HK-2 (cell line): ENCODE measurements around the gene CACNA1B.
"Not testable (repeated sequence)": the region's sequence is repeated elsewhere in the genome, so short reads cannot be mapped to it uniquely, and the experiment has no call there.

ENCODE experiments used
- DNase-seq: peaks from one replicate; pipeline ENCODE4 v3.0.0-alpha.2; 2018; ENCODE audit not compliant: unreplicated experiment

Gene CACNA1B

DNA sequence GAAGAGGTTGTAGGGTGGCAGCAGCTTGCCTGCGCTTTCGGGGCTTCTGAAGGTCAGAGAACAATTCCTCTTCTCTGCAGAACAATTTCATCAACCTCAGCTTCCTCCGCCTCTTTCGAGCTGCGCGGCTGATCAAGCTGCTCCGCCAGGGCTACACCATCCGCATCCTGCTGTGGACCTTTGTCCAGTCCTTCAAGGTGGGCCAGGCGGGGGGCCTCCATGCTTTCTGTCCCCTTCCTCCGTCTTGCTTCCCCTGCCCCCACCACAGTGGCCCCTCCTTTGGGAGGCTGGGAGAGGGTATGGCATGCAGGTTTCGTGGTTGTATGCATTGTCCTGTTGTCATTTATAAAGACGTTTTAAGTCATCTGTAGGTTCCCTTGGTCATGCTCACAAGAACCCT is 195.8 kb downstream of the CACNA1B start:
- no peak for DNase-seq

DNA sequence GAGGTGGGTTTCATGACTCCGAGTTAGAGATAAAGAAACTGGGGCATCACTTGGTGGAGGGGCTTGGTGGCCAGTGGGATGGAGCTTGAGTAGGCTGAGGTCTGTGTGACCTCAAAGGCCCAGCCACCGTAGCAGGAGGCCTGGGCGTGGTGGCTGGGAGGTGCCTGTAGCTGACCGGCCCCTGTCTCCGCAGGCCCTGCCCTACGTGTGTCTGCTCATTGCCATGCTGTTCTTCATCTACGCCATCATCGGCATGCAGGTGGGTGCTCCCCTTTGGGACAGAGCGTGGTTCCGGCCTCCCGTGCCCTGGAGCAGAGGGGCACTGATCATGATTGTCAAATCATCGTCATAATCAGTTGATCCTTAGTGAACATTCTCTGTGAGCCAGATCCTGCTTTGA is 196.2 kb downstream of the CACNA1B start:
- no peak for DNase-seq

DNA sequence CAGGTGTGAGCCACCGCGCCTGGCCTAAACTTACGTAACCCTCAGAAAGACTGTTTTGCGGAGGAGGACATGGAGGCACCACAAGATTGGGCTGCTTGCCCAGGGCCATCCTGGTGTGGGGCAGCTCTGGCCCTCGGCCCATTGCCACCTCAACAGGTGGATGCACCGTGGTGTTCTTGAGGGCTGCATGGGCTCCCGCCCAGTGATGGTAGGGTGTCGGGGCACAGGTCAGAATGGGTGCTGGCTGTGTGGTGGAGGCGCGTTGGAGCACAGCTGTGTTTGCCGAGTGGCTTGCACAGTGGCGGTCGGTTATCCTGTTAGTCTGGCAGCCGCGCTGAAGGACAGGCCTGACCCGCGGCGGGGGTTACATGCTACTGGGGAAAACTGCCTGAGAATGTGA is 196.9 kb downstream of the CACNA1B start:
- no peak for DNase-seq

DNA sequence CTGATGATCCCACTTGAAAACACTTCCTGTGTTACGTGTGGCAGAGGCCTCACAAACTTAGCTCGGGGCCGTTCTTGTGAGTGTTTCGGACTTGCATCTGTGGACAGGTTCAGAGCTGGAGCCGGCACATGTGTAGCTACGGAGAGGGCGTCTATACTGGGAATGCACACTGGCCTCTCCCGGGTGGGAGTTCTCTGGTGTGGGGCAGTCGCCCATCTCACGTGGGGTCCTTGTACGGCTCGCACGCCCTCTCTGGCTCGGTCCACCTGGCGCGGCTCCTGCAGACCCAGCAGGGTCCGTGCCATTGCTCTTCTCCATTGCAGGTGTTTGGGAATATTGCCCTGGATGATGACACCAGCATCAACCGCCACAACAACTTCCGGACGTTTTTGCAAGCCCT is 197.9 kb downstream of the CACNA1B start:
- no peak for DNase-seq

DNA sequence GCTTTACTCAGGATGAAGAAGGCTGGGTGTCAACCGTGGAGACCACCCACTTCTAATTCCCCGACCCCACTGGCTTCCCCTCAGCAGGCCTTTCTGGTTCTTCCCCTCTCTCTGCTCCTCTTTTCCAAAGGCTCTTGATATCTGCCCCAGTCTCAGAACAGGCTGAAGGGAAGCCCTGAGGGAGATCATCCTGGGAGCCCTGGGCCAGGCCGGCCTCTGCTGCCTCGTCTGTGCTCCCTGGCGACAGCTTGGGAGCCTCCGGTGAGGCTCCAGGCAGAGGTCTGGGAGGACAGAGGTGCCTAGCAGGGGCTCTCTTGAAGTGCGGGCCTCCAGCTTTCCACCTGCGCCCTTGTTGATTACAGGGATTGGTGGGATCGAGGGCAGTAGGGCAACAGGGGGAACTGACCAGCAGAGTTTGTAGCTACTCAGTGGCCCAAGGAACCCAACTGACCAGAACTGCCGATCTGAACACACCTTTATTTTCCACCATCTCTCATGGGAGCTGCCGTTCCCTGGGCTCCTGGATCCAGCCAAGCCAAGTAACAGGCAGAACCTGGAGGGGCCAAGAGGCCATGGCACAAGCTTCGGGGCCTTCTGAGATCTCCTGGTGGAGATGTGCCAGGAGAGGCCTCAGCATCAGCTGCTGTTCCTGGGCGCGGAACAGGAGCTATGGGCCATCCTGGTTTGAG is 198.5 kb downstream of the CACNA1B start:
- DNase-seq, result no peak

DNA sequence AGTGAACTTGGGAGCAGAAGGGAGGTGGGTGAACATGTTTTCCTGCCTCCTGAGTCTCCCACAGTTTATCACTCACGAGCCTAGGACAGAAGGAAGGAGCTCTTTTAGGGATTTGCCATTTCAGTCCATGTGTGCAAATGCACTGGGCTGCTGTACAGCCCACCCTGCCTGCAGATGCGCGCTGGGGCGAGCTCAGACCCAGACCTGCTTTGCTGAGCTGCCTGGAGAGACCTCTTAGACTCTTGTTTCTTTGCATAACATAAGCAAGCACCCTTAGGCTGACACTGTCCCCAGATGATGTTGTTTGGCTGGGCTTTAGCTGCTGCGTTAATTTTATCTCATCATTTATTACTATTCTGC is 199.0 kb downstream of the CACNA1B start:
- no peak for DNase-seq

DNA sequence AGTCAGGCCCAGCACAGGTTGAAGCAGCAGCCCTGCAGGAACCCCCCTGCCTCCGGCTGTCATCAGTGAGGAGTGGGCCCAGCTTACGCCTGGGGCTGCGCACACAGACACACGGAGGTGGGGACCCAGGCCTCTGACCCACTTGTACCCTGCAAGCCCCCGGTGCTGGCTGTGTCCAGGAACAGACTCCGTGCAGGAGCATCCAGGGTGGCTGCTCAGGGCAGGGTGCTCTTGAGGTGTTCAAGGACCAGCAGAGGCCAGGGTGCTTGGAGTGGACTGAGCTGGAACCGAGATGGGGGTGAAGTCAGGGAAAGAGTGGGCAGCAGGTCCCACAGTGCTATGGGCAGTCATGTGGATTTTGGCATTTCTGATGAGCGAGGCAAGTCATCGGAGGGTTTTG is 199.5 kb downstream of the CACNA1B start:
- no peak for DNase-seq

DNA sequence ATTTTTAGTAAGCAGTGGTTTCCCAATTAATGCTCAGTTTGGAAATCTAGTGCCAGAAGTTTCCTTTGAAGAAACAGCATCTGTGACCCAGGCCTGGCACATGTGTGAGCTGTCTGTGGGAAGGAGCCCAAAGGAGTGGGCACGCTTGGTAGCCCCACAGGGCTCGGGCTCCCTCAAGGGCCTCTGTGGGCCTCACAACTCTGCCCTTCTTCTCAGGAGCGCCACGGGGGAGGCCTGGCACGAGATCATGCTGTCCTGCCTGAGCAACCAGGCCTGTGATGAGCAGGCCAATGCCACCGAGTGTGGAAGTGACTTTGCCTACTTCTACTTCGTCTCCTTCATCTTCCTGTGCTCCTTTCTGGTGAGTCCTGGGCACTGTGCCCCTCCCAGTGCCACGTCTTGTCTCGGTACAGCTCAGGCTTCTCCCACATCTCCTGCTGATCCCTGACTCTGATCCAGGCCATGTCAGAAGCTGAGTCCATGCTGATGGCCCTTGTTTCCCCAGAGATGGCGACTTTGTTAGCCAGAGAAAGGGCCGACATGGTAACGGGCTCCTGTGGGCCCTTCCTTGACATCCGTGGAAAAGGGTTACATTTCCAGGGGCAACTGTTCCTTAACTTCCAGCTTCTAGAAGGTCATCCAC is 200.4 kb downstream of the CACNA1B start:
- no peak for DNase-seq

DNA sequence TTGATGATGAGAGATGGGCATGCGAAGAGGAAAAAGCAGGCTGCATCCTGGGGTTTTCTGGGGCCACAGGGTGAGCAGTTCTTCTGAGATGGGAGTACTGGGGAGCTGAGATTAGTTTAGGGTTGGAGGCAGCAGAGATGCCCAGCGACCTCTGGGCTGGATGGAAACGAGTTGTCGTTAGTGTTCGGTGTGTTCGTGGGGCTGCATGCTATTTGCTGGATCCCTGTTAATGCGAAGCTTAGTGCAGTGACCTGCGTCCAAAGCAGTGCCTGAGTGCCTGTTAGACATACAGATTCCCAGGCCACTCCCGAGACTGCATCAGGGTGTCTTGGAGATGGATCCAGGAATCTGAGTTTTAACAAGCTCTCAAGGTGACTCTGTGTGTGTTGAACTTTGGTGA is 201.3 kb downstream of the CACNA1B start:
- DNase-seq, result no peak

DNA sequence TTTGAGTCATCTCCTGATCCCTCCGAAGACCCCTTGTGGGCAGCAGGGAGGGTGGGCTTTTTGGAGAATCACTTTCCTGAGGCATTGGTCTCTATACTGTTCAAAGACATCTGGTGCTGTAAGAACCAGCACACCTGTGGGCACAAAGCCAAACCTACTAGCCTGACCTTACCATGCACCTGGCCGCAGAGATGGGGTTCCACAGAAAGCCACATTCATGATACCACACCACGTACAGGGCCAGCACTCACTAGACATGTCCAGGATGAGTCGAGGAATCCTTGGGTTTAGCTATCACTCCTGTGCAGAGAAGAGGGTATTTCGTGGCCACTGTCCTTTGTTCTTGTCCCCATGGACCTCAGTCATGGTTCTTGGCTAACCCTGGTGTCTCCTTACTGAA is 203.4 kb downstream of the CACNA1B start:
- no peak for DNase-seq

DNA sequence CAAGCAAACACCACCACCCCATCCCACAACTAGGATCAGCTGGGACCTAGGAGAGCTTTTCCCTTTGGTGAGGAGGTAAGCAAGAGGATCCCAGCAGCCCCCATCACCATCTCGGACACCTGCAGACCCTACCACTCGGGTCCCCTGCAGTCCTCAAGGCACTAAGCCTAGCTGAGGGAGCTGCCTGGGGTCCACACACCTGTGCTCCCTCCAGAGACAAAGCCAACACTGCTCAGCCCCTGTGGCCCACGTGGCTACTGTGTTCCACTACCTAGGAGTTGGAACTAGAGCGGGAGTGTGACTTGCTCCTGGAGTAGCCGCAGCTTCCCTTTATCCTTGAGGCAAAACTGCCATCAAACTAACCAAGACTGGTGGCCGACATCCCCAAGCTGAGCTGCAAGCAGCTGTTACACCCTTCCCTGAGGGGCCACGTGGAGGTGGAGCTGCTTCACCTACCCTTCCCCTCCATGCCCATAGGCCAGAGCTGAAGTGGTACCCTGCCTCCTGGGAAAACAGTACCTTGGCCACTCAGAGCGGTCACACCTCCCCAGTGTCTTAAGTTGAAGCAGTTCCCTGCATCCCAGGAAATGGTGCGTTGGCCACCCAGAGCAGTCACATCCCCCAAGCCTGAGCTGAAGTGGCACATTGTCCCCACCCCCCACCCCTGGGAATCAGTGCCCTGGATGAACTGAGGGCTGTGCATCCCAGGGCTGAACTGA is 205.5 kb downstream of the CACNA1B start:
- DNase-seq, result no peak

DNA sequence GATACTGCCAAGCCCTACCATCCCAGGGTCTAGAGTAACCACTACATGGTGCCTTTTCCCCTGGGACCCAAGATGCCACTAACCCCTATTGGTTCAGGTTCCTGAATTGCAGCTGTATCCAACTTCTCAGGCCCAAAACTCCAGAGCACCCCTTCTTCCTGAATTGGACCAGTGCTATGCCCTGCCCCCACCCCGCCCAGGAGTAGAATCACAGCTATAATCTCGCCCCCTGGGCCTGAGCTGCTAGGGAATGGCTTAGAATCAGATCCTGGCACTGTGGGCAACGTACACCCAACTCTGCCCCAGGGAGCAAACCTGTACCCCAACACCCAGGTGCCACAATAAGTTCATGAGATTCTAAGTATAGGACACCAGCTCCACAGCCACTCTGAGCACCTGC is 206.3 kb downstream of the CACNA1B start:
- no peak for DNase-seq

DNA sequence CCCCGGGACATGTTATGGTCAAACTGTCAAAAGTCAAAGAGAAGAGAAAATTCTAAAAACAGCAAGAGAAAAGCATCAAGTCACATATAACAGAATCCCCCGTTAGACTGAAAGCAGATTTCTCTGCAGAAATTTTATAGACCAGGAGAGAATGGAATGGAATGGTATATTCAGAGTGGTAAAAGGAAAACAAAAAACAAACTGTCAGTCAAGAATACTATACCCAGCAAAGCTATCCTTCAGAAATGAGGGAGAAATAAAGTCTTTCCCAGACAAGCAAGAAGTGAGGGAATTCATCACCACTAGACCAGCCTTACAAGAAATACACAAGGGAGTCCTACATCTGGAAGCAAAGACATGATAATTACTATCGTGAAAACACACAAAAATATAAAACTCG is 208.0 kb downstream of the CACNA1B start:
- no peak for DNase-seq

DNA sequence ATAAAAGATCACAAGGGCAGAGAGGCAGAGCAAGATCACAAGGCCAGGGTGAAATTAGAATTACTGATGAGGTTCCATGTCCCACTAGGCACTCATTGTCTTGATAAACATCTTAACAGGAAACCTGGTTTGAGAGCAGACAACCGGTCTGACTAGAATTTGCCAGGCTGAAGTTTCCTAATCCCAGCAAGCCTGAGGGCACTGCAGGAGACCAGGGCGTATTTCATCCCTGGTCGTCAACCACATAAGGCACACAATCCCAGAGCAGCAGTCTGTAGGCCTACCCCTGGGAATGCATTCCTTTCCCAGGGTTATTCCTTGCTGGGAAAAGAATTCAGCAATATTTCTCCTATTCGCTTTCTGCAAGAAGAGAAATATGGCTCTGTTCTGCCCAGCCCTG is 214.5 kb downstream of the CACNA1B start:
- not testable (repeated sequence) for DNase-seq

DNA sequence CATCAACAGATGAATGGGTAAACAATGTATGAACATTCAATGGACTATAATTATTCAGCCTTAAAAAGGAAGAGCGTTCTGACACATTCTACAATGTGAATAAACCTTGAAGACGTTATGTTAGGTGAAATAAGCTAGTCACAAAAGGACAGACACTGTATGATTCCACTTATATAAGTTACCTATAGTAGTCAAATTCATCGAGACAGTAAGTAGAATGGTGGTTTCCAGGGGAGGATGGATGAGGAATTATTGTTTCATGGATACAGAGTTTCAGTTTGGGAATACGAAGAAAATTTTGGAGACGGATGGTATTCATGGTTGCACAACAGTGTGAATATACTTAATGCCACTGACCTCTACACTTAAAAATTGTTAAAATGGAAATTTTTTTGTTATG is 216.4 kb downstream of the CACNA1B start:
- DNase-seq, result no peak

DNA sequence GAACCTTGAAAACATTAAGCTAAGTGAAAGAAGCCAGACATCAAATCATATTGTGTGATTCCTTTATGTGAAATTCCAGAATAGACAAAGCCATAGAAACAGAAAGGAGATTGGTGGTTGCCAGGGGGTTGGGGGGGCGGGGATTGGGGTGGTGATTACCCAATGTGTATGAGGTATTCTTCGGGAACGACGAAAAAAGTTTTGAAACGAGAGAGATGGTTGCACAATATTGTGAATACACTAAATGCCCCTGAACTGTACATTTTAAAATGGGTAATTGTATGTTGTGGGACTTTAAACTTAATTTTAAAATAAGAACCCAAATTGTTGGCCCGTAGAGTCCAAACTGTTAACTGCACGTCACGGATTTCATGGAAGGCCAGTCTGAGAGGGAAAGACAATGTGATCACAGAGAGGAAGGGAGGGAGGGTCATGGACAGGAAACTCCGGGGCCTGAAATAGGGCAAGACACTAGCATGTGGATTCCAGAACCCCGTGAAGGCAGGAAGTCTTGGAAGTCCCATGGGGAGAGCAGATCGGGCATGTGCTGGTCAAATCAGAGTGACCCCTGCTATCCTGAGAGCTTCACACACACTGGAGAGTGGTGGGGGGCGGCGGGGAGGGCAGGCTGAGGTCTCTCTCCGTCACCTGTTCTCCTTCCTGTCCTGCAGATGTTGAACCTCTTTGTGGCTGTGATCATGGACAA is 218.4 kb downstream of the CACNA1B start:
- DNase-seq, result no peak

DNA sequence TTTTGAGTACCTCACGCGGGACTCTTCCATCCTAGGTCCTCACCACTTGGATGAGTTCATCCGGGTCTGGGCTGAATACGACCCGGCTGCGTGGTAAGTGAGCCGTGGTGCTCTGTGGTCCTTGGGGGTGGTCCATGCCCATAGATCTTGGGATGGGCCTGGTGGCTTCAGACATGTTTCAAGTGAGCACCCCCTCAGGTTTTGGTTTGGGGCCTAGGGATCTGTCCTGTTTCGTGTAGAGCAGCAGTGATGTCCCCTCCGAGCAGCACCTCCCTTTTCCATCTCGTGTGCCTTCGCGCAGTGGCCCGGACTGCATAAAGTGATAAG is 218.9 kb downstream of the CACNA1B start:
- DNase-seq, result no peak

DNA sequence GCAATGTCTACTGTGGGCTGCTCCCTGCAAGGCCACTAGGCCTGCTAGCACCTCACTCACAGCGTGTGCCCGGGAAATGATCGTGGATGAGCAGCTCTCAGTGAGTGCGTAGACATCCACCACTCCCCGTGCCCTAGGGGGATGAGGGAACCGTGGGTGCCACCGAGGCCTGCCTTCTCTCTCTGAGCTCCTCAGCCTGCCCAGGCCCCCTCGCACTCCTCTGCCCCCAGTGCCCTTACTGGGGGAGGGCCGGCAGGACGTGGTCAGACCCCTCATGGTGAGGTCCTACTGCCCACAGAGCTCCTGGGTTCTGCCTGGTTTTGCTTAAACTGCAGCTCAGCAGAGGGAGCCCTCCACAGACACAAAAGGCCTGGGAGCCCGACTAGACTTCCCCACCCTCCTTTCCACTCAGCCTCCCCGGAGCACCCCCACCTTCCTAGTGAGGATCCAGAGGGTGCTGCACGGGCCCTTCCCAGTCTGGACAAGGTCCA is 220.0 kb downstream of the CACNA1B start:
- DNase-seq, result no peak

DNA sequence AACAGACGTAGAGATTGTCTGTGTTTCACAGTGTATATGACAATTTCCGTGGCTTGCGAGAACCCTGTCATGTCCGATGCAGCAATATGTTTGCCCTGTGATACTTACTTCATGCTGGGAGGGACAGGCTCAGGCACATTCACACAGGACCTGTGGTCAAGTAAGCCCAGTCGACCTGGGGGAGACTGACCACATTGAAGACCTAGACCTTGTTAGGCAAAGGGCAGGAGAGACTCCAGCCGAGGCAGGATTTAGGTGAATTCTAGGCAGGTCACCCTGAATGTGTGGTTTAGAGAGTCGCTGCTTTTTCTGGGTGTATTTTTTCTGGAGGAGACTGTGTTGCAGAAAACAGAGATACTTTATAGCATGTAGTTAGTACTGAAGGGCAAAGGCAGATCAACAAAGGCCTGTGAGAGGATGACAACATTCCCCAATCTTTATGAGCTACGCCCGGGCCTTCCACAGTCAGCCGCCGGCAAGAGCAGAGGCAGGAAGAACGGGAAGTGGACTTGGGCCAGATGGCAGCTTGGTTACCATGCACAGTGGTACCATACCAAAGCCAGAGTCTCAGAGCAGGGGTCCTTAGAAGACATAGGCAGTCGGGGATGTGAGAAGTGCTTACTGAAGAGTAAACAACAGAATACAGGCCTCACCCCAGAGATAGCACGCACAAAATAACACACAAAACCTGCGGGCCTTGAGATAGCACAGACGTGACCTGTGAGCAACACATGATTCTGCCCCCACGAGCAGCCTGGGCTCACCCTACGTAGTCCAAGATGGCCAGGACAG is 220.7 kb downstream of the CACNA1B start:
- no peak for DNase-seq

DNA sequence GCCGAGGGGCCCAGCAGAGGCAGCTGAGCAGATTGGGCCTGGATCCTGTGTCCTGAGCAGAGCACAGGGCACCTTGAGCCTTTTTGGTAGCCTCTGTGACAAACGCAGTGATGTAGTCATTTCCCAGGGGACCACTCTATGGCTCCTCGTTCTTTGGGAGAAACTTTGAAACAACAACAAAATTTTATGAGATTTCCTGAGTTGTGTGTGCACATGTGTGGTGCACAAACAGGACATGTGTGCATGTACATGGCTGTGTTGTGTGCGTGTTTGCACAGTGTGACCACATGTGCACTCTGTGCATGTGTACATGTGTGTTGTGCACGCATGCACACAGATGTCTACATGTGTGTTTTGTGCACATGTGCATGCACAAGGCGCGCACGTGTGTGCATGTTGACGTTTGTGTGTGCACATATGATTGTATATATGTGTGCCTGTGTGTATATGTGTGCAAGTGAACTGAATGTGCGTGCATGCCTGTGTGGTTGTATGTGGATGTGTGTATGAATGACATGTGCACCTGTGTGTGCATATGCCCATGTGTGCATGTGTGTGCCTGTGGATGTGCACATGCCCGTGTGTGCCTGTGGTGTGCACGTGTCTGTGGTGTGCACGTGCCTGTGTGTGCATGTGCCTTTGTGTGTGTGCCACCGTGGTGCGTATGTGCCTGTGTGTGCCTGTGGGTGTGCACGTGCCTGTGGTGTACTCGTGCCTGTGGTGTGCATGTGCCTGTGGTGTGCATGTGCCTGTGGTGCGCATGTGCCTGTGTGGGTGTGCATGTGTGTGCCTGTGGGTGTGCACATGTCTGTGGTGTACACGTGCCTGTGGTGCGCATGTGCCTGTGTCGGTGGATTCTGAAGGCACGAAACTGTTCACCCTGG is 221.6 kb downstream of the CACNA1B start:
- no peak for DNase-seq
